SW480 (cell line): ENCODE data around the gene DRC7.
A peak's percentile ranks its signal among the peaks of the same experiment; 100 is the strongest.
"Not testable (repeated sequence)": the region's sequence is repeated elsewhere in the genome, so short reads cannot be mapped to it uniquely, and the experiment has no call there.

Source experiments
- DNase-seq: peaks from one replicate; pipeline ENCODE4 v3.0.0-alpha.2; 2016; ENCODE audit warnings: low spot score

DRC7 gene

GRCh38 chr16:57734925-57735754 is 40.5 kb downstream of the DRC7 start:
- peak; percentile 100 for DNase-seq

- DNase-seq: no peak
Measured at GRCh38 chr16:57735755-57736418, 41.3 kb downstream of the DRC7 start, which contains the start of gene KATNB1. KATNB1 (plus strand) TSS chr16:57735770; CDS start chr16:57737244, 1,474 bp downstream.

- DNase-seq: peak; percentile 66
Measured at GRCh38 chr16:57736419-57737351, 42.1 kb downstream of the DRC7 start.

GRCh38 chr16:57738844-57739243 is 44.2 kb downstream of the DRC7 start:
- DNase-seq: no peak

- no peak for DNase-seq
Measured at GRCh38 chr16:57739756-57740422, 45.3 kb downstream of the DRC7 start.

GRCh38 chr16:57740423-57741071 is 45.9 kb downstream of the DRC7 start:
- DNase-seq: no peak

- no peak for DNase-seq
Measured at GRCh38 chr16:57741660-57742191, 47.1 kb downstream of the DRC7 start.

GRCh38 chr16:57742543-57742942 is 47.9 kb downstream of the DRC7 start:
- no peak for DNase-seq

GRCh38 chr16:57743458-57743857 is 48.9 kb downstream of the DRC7 start:
- DNase-seq: no peak

GRCh38 chr16:57743886-57744641 is 49.5 kb downstream of the DRC7 start:
- DNase-seq: no peak

GRCh38 chr16:57744642-57744903 is 50.0 kb downstream of the DRC7 start:
- no peak for DNase-seq

- DNase-seq: no peak
Measured at GRCh38 chr16:57745768-57746167, 51.2 kb downstream of the DRC7 start.

GRCh38 chr16:57746316-57746715 is 51.7 kb downstream of the DRC7 start:
- not testable (repeated sequence) for DNase-seq

- no peak for DNase-seq
Measured at GRCh38 chr16:57747091-57747490, 52.5 kb downstream of the DRC7 start.

GRCh38 chr16:57747496-57747895 is 52.9 kb downstream of the DRC7 start:
- DNase-seq: no peak

GRCh38 chr16:57747996-57748395 is 53.4 kb downstream of the DRC7 start:
- DNase-seq: no peak

- DNase-seq: no peak
Measured at GRCh38 chr16:57748596-57748995, 54.0 kb downstream of the DRC7 start.

- DNase-seq: no peak
Measured at GRCh38 chr16:57749101-57749692, 54.6 kb downstream of the DRC7 start.

GRCh38 chr16:57749856-57750452 is 55.3 kb downstream of the DRC7 start:
- no peak for DNase-seq
